GM18502 (cell line): ENCODE measurements around the gene CEP162.
"Not testable (repeated sequence)": the region's sequence is repeated elsewhere in the genome, so short reads cannot be mapped to it uniquely, and the experiment has no call there.

ENCODE experiments used
- ATAC-seq: cut with Tn5 transposase; IDR thresholded peaks from one replicate; pipeline ENCODE4 v1.9.1; 2021; ENCODE audit warnings: mild to moderate bottlenecking; ENCODE audit not compliant: unreplicated experiment, poor library complexity

Gene CEP162

DNA sequence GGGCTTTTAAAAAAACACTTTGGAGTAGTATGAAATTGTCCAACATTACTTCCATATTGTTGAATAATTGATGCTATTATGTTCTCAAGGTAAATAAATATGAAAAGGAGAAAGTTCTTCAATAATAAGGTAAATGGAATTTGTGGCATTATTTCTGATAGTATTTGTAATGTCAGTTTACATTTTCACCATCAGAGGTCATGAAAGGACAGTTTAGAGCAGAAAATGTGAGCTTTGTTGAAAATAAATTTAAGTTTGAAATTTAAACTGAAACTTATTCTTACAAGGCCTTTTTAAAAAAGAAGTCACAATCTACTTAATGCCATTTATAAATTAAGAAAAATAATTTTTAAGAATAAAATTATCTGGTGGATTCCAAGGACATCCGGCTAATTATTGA is 15.8 kb upstream of the CEP162 start:
- no peak for ATAC-seq

DNA sequence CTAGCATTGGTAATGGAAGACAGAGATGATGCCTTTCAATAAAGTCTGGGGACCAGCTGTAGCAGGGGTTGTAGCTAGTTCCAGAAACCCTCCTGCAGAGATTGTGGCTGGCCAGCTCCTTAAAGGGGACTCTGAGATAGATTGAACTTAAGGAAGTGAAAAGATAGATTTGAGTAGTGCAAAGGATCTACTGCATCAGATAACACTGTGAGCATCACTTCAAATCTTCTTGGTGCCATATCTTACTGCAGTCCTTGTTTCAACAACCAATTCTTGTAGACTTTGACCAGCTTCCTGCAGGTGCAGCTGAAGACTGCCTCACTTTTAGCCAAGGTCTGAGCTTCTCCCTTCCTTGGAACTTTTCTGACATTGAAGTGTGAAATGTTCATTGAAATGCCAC is 14.8 kb upstream of the CEP162 start:
- peak; percentile 82 for ATAC-seq

DNA sequence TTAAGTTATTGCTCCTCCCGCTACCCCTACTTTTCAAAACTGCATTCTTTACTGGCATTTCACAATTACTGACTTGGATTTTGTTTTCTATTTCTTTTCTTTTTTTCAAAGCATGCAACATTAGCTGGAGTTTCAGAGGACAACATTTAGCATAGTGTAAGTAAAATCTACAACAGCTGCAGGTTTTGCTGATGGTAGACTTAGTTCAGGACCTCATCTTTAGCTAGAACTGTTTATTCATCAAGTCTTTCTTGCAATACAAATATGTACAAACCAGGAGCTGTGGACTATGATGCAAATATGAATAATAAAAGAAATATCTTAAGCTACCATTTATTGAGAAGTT is 728 bp upstream of the CEP162 start:
- ATAC-seq, result peak; percentile 2

DNA sequence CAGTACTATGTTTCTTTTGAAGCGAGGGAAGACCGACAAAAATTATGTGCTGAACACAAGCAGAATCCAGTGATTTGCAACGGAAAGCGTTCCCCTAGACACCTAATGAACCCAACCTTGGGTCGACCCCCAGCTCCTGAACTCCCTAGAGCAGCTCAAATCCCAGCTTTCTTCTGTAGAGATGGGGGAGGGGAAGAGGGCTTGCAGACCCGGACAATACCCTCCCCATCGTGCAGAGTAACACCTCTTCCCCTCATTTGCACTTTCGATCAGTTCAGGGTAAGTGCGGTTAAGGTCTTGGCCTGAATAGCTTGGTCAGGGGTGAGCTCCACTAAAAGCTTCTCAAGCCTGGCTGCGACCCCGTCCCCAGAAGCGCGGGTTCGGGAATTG is 404 bp downstream of the CEP162 start:
- peak; percentile 11 for ATAC-seq

DNA sequence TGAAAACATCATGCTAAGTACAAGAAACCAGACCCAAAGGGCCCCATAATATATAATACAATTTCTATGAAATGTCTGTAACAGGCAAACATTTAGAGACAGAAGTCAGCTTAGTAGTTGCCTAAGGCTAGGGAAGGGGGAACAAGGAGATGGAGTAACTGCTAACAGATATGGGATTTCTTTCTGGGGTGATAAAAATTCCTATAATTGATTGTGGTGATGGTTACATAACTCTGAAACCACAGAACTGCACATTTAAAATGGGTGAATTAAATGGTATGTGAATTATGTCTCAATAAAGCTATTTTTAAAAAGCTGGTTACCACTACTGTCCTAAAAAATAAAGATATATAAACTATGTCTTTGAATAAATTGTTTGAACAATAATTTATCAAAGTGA is 3.2 kb downstream of the CEP162 start:
- ATAC-seq, result no peak

DNA sequence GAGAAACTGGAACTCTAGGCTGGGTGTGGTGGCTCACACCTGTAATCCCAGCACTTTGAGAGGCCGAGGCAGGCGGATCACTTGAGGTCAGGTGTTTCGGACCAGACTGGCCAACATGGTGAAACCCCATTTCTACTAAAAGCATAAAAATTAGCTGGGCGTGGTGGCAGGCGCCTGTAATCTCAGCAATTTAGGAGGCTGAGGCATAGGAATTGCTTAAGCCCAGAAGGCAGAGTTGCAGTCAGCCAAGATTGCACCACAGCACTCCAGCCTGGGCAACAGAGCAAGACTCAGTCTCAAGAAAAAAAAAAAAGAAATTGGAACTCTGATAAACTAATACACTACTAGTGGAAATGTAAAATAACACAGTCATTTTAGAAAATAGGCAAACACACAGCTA is 3.8 kb downstream of the CEP162 start:
- not testable (repeated sequence) for ATAC-seq

DNA sequence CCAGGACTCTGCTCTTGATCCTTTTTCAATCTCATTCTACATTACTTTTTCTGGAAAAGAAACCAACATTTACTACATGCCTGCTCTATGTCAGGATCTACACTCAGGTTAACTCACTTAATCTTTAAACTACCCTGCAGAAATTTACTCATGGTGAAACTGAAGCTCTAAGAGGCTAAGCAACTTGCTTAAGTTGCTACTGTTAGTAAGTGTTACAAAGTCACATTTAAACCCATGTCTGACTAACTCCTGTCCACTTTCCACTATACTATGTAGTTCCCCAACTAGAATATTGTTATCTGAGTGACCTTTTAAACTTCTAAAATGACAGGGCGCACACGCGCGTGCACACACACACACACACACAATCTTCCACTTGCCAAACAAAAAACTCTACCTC is 5.0 kb downstream of the CEP162 start:
- no peak for ATAC-seq

DNA sequence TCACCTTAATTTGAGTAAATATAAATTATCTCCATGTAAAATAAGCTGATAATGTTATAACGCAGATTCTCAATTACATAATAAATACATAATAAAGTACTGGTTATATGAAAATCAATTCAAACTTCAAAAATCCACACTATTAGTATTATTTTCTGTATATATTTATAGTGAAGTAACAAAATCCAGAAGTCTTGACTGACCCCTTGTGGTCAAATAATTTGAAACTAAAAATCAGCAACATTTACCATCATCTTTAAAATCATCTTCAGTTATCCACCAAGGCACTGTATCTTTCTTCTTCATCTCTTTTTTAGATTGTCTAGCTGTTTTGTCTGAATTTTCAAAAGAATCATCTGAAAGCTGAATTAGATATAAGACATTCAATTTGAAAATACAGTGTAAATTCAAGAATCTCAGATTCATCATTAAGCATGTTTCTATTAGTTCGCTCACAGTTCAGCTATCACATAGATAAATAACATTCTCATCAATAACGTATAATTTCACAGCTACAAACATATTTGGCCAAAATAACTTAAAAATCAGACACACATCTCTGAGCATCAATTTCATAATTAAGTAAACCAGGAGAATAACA is 6.5 kb downstream of the CEP162 start:
- no peak for ATAC-seq

DNA sequence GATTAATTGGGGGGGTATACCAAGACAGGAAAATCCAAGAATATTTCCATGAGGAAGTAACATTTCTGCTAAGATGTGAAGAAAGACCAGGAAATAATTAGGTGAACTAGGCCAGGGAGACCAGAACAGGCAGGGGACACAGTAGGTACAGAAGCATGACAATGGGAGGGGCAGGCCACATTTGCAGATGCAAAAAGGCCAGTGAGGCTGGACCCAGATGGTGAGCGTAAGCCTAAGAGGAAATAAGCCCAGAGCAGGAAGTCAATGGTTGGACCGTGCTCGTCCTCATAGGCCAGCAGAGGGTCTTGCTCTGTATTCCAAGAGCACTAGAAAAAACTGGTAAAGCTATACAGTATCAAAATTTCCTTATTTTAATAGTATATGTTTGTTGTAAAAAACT is 9.4 kb downstream of the CEP162 start:
- ATAC-seq, result no peak

DNA sequence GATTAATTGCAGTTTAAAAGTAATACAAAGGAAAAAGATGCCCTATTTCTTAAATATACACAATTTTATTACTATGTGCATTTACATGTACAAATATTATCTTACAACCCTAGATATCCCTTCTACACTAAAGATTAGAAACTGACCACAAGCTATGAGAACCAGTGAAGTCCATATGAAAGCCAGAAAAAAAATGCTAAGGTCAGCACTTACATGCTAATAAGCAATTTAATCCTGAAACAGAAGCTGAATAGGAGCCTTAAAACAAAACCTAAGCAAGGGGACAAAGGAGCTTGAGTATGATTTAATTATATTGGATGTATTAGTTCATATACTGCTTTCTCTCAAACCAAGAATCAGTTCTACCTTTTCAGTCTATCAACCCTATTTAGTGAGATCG is 14.2 kb downstream of the CEP162 start:
- no peak for ATAC-seq

DNA sequence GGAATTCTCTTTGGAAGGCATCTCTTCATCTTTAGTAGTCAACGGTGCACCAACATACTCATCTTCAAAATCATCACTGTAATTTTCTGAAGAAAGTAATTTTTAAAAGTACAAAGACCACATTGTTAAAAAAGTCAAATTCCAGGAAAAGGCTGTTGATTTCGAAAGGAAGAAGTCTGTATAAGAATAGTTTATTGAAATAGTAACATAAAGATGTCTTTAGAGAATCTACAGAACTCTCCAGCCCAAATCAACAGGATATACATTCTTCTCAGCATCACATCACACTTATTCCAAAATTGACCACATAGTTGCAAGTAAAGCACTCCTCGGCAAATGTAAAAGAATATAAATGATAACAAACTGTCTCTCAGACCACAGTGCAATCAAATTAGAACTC is 23.4 kb downstream of the CEP162 start:
- ATAC-seq, result no peak

DNA sequence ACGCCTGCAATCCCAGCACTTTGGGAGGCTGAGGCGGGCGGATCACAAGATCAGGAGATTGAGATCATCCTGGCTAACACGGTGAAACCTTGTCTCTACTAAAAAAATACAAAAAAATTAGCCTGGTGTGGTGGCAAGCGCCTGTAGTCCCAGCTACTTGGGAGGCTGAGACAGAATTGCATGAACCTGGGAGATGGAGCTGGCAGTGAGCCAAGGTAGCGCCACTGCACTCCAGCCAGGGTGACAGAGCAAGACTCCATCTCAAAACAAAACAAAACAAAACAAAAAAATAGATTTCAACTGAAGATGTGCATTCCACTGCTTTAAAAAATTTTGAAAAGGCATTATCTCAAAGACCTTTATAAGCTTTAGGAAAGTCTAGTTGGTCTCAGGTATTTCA is 27.5 kb downstream of the CEP162 start:
- ATAC-seq, result not testable (repeated sequence)

DNA sequence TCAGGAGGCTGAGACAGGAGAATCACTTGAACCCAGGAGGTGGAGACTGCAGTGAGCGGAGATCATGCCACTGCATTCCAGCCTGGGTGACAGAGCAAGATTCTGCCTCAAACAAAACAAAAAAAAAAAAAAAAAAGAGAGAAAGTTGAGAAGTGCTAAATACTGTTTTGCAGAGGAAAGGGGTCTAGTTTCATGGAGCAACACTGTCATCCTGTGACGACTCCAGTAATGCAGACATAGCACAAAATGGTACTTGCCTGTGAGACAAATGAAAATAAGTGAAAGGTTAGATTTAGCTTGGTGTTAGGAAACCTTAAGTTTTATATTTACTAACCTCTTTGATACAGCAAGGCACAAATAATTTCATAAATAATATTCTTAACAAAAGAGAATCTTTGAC is 29.7 kb downstream of the CEP162 start:
- ATAC-seq, result no peak

DNA sequence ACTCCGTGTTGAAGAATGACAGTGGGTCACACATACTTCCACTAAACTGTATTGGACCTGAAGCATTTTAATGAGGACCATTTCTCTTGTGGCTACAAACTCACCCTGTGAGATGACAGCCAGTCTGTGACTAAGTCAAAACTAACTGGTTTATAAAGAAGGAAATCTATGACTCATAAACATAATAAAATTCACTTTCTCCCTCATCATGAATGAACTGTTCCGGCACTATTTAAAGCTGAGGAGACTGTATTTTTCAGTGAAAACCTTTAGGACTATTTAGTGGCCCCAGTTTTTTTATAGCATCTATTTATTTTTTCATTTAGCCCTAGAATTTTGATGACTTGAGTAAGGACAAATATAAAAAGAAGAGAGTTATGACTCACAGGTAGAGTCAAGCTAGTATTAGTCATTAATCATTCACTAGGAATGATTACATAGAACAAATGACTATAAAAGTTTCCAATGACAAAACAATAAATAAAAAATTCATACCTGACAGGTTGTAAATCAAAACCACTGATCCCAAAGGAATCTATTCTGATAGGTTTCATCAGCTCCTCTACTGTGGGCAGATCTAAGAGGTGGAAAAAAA is 34.2 kb downstream of the CEP162 start:
- no peak for ATAC-seq

DNA sequence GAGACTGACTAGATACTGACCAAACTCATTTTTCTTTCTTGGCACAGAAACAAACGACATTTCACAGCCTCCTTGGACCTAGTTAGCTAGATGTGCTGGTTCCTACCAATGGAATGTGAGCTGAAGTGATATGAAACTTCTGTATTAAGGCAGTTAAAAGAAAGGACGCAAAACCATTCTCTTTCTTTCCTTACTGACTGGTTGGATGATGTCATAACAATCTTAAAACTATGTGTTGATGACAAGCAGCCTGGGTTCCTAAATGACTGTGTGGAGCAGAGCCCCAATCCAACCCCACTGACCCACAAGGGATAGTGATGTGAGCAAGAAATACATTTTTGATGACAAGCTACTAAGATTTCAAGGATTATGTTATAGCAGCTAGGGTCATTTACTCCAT is 35.6 kb downstream of the CEP162 start:
- no peak for ATAC-seq

DNA sequence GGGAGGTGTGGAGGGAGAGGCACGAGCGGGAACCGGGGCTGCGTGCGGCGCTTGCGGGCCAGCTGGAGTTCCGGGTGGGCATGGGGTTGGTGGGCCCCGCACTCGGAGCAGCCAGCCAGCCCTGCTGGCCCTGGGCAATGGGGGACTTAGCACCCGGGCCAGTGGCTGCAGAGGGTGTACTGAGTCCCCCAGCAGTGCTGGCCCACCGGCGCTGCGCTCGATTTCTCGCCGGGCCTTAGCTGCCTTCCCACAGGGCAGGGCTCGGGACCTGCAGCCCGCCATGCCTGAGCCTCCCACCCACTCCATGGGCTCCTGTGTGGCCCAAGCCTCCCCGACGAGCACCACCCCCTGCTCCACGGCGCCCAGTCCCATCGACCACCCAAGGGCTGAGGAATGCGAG is 38.1 kb downstream of the CEP162 start:
- ATAC-seq, result not testable (repeated sequence)

DNA sequence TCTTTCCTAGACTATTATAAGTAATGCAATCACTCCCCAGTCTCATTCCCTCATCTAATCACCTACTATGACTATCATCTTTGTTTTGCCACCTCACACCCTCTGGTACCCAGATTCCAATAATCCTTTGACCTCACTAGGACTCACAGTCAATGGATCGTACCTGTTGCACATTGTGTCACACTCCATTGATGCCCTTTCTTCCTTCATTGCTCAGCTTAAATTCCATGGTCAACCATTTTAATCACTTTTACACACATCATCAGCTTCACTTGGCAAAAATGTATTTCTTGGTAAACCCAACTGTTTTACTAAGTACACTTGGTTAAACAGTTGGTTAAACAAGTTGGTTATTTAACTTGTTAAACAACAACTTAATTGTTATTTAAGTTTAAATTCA is 44.0 kb downstream of the CEP162 start:
- no peak for ATAC-seq

DNA sequence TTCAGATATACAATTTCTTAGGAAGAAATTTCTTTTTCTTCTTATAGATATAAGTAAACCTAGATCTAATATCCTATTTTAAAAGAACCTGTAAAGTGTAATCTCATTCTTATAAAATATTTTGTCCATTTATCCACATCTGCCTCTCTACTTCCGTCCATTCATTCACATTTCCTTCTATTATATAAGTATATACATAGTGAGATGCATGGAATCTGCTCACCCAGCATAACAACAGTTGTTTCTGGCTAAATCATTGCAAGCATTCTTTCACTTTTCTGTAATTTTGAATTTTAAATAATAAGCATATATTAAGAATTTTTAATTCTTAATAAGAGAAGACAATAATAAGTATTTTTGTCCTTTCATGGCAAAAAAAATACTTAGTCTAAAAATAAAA is 45.4 kb downstream of the CEP162 start:
- no peak for ATAC-seq

DNA sequence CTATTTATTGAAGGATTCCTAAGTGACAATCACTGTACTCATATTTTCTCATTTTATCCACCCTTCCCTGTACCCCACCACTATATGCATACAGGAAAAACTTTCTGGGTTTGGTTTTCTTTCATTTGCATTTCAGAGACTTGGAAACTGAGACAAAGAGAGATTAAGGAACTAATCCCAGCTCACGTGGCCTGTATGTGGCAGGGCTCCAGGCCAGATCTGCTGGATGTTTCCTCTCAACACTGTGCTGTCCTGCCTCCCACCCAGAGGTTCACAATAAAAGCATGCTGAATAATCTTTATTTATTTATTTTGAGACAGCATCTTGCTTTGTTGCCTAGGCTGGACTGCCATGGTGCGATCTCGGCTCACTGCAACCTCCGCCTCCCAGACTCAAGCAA is 50.2 kb downstream of the CEP162 start:
- no peak for ATAC-seq

DNA sequence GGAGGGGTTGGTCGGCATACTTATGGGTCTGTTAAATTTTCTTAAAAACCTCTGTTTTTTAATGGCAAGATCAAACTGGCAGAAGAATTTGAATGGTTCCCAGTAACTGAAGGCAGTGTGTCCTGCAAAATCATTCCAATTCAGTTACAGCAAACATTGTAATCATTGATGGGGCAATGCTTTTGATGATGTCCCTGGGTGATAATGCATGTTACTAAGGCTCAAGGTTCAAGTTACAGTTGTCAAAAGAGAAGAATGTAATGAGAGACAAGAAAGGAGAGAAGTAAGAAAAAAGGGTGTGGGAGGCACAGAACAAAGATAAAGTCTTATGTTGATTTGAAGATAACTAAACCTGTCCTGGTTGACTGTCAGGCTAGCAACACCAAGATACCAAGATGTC is 54.9 kb downstream of the CEP162 start:
- no peak for ATAC-seq

DNA sequence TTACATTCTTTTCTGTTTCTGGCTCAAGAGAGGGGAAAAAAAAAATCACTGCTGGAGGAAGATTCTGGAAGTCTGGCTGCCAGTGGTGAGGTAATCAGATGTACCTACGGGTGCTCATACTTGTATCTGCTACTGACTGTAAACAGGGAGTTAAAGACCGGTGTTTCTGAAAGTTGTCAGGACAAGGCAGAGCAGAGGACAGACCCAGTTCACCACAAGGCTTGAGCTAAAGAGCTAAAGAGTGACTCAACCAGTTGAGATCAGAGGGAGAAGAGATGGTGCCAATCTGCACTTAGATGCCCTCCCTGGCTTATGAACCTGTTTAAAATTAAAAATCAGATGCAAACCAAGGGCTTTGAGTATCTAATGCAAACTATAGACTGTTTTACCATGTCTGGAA is 55.4 kb downstream of the CEP162 start:
- no peak for ATAC-seq

DNA sequence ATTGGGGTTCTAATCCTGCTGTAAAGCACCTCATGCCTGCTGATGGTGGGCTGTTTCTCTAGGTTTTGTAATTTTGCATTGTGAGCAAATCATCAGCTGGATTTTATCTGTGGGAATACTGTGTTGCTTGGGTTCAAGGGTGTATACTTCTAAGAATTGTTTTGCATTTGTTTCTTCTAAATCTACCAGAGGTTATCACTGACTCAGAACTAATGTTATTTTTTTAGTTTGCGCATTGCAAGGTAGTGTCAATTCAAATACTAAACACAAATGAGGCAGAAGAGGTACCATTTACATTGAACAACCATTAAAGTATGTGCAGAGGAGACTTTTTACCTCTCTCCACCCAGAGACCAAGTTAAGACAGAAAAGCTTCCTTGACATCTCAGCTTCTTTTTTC is 60.0 kb downstream of the CEP162 start:
- ATAC-seq, result no peak

DNA sequence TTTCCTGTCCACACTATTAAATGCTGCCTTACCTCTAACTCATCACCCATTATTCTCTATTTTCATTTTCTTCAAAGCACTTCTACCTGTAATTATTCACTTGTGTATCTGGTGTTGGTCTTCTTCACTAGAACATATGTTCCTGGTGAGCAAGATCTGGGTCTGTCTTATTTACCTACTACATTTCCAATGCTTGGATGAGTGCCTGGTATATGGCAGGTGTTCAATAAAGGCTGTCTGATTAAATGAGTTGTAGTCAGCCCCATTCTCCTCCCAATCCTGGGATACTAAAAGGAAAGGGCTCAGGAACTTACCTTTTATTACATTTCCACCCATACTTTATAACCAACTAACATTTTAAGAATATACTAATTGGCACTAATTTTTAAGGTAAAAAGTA is 61.0 kb downstream of the CEP162 start:
- ATAC-seq, result no peak
